ENCODE data around the gene AEBP1.
A peak's percentile ranks its signal among the peaks of the same experiment; 100 is the strongest.

The AEBP1 gene

DNA sequence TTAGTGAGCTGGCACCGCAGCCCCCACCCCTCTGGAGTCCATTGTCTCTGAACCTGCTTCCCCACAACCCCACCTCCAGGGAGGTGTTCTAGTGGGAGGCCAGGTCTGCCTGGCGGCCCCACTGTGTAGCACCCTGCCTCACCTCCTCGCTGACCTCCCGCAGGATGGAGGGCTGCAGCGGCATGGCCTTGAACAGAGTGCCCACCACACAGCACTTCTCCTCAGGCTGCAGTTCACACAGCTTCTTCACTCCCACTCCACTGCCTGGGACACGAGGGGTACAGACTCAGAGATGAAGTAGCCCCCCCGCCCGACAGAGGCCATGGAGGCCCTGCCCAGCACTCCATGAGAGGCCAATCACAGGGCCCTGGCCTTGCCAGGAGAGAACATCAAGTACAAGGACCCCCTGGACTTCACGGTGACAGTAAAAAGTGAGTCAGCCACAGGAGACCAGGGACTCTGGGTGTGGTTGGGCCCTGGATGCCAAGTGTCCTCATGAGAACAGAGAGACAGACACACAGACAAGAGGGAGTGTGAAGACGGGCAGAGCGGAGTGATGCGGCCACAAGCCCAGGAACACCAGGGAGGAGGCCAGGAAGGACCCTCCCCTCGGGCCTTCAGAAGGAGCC is 13.8 kb downstream of the AEBP1 start:
- DNase-seq (ENCODE audit: insufficient read length, low spot score) (no peak), FAIRE-seq (no peak)
- TF ChIP-seq, protein P1, sequence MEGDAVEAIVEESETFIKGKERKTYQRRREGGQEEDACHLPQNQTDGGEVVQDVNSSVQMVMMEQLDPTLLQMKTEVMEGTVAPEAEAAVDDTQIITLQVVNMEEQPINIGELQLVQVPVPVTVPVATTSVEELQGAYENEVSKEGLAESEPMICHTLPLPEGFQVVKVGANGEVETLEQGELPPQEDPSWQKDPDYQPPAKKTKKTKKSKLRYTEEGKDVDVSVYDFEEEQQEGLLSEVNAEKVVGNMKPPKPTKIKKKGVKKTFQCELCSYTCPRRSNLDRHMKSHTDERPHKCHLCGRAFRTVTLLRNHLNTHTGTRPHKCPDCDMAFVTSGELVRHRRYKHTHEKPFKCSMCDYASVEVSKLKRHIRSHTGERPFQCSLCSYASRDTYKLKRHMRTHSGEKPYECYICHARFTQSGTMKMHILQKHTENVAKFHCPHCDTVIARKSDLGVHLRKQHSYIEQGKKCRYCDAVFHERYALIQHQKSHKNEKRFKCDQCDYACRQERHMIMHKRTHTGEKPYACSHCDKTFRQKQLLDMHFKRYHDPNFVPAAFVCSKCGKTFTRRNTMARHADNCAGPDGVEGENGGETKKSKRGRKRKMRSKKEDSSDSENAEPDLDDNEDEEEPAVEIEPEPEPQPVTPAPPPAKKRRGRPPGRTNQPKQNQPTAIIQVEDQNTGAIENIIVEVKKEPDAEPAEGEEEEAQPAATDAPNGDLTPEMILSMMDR (IDR thresholded peaks at IDR 0.05; ENCODE audit: insufficient read depth, missing control alignments) = no peak

DNA sequence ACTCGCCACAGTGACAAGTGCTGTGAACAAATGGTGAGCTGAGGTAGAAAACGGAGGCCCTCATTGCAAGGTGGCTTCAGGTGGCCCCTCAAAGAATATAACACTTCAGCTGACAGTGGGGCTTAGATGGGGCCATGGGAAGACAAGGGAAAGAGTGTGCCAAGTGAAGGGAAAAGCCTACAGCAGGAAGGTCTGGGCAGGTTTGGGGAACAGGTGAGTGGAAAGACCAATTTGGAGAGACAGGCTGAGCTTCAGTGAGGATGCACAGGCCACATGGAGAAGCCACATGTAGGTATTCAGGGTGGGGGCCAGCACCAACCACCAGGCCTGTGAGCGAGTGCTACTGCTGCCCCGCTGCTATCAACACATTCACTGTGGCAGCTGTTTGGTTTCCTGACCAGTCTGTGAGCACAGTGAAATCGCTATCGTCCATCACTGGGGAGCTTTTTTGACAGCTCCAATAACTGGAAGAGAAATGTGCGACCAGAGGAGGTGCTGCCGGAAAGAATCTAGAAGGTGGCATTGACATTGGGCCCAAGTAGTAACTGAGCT is 15.8 kb downstream of the AEBP1 start:
- DNase-seq (ENCODE audit: insufficient read length, low spot score) (no peak), FAIRE-seq (no peak)
- TF ChIP-seq, protein P1 (IDR thresholded peaks at IDR 0.05; ENCODE audit: insufficient read depth, missing control alignments) = no peak

DNA sequence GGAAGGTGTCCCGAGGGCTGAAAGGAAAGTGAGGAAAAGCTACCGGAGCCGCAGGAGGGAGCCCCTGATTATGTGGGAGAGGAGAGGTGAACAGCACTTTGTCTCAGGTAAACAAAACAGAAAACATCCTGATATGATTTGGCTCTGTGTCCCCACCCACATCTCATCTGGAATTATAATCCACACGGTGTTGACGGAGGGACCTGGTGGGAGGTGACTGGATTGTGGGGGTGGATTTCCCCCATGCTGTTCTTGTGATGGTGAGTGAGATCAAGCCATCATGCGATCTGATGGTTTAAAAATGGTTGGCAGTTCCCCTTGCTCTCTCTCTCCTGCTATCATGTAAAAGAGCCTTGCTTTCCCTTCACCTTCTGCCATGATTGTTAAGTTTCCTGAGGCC is 16.2 kb downstream of the AEBP1 start:
- no peak for FAIRE-seq
- no peak for DNase-seq (ENCODE audit: insufficient read length, low spot score)
- TF ChIP-seq, protein P1 (IDR thresholded peaks at IDR 0.05; ENCODE audit: insufficient read depth, missing control alignments) = no peak

DNA sequence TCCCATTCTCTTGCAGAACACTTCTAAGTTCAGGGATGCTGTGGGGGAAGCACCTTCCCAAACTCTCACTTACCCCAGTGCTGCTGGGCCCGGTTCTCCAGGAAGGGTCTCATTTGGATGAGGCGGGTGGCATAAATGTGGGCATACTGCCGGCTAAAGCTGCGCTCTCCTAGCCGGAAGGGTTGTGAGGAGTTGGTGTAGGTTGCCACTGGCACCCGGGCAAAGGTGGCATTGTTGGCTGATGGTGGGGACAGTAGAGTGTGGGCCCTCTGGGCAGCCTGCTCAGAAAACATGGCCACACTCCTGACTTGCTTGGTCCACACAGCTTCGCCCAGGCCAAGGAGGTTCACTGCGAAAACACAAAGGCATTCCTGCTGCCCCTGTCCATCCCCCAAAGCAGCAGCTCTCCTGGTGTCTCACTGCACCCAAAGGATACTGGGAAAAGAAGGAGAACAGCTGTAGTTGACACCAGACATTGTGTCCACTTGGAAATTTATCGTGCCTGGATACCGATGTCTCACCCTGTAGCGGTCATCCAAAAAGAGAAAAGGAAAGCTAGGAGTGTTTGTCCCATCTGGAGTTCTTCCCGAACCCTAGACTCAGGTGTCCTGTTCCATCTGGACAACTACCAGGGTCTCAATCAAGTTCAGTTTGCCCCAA is 17.7 kb downstream of the AEBP1 start:
- TF ChIP-seq, protein P1 (IDR thresholded peaks at IDR 0.05; ENCODE audit: insufficient read depth, missing control alignments) = no peak
- no peak for DNase-seq (ENCODE audit: insufficient read length, low spot score)
- no peak for FAIRE-seq

DNA sequence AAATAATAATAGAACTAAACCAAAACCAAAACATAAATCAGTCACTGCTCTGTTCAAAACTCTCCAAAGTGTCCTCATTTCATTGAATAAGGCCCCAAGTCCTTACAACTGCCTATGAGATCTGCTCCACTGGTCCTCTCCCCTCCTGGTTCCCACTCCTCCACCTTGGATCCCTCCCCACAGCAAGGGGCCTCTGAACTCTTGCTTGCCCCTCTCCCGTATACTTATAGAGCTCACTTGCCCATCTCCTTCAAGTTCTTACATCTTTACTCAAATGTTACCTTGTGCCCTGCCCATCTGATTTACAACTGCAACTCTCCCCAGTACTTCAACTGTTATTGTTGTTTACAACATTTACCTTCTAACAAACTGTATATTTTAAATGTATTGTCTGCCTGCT is 18.4 kb downstream of the AEBP1 start:
- TF ChIP-seq, protein P1 (IDR thresholded peaks at IDR 0.05; ENCODE audit: insufficient read depth, missing control alignments) = no peak
- DNase-seq (ENCODE audit: insufficient read length, low spot score) (no peak), FAIRE-seq (no peak)

DNA sequence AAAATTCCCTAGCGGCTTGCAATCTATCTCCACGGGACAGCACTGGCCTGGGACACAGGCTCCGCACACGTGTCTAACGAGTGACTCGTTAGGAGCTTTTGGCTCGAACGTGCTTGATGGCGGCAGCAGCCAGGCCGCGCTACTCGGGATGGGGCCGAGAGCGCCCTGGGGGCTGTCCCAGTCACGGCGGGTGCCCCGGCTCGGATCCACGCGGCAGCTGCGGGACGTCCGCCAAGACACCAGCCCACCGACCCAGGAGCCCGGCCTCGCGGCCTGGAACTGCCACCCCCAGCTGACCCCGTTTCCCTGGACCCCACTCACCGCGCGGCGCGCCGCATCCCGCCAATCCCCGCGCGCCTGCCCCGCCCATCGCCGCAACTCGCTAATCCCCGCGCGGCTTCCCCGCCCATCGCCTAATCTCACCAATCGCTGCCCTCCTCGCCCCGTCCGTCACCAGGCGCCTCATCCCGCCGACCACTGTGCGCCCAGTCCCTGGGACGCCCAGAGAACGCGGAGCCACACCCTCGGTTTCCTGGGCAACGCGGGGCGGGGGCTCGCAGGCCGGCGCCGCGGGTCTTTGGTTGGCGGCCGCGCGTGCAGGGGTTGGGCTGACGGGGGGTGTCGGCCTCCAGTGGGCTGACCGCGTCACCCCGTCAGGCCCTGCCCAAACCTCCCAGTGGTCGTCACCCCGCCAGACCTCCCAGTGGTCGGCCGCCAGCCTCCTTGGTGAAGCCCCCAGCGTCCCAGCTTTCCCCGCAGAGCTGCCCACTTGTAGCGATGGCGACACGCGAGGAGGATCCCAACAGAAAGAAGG is 19.3 kb downstream of the AEBP1 start, which contains the start of gene POLD2:
TSS of gene POLD2 (minus strand) at position 359 of the 814 bp plus-strand sequence. CDS start 1,495 bp downstream, outside the sequence.
- FAIRE-seq (no peak), DNase-seq (ENCODE audit: insufficient read length, low spot score) (peak; percentile 100)
- TF ChIP-seq, protein P1 (IDR thresholded peaks at IDR 0.05; ENCODE audit: insufficient read depth, missing control alignments) = no peak
